ENCODE data around the gene OLFML2B.

Gene OLFML2B

DNA sequence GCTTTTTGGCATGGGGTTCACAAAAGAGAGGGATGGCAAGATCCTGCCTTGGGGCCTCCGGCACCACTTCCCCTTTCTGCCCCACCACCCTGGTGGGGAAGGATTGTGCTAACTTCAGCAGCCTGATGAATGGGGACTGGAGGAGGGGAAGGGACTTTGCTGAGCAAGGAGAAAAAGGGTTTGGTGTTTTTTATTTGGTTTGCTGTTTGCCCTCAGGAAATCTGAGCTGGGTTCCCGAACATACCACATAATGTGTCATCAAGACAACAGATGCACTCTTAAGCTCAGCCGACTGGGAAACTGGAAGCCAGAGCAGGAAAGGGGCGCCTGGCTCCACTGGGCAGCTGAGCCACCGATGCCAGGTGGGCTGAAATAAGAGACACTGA lies 19.8 kb downstream of the OLFML2B start:
- no peak for DNase-seq

DNA sequence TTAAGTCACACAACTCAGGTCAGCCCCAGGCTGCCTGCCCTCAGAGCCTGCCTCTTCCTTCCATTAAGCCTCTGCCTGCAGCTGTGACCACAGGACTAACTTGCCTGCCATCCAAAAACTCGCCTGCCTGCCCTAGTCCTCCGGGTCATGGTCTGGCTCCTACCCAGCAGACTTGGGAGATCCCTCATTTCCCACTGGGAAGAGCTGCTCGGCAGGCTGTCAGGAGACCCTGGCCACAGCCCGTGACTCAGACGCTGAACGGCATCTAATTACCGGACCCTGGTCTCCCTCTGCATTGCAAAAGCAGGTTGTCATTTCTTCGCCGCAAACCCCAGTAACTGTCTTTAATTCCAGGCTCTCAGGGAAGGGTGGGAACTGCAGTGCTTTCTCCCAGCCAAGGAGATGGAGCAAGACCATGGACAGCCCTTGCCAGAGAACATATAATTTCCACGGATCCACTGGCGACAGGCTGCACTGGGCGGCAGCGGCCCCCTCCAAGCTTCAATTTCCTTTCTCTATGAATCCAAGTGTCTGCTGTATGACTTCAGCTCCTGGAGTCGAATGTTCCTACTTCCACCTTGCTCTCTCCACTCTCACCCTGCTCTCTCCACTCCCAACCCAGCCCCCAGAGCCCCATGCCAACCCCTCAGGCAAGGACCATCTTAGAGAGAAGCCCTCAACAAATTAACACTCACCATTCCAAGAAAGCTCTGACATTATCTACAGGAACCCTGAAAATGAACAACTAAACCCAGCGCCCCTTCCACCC lies 20.4 kb downstream of the OLFML2B start:
- DNase-seq: no peak

DNA sequence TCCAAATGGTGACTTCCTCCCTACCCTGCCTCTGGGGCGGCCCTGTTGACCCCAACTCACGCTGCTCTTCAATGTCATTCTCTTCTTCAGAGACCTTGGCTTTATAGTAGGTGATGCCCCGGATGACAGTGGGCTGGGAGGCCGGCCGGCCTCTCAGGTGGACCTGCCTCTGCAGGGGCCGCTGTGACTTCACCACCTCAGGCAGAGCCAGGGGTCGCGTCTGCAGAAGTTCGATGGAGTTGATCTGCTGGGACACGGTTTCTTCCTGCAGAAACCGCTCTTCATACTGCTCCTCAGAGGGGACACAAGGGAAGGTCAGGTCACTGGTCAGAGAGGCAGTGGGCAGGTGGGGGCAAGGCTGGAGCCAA lies 23.6 kb downstream of the OLFML2B start:
- no peak for DNase-seq

DNA sequence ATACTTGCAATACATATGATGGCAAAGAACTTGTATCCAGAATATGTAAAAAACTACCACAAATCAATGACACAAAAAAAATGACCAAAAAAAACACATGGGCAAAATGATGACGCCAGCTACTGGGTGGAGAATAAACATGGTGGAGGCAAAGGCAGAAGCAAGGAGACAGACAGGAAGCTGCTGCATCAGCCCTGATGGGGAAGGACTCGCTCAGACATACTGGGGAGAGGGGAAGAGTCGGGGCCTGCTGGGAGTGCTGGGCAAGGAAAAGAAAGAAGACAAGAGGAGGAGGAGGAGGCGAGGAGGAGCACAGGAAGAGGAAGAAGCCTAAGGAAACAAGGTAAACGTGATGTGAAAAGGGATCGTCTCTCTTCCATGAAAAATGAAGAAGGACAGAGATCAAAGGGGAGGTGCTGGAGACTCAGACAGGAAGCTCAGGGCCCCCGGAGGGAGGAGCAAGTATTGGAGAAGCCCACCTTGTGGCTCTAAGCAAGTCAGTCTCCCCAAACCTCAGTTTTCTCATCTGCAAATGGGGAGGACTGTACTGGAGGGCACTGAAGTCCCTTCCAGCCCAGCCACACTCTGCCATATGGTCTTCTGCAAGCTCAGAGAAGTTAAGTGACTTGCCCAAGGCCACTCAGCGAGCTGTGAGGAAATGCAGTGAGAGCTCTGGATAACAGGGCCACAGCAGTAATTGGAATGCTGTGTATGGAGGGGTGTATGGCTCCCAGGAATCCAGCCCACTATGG lies 24.2 kb downstream of the OLFML2B start:
- no peak for DNase-seq

DNA sequence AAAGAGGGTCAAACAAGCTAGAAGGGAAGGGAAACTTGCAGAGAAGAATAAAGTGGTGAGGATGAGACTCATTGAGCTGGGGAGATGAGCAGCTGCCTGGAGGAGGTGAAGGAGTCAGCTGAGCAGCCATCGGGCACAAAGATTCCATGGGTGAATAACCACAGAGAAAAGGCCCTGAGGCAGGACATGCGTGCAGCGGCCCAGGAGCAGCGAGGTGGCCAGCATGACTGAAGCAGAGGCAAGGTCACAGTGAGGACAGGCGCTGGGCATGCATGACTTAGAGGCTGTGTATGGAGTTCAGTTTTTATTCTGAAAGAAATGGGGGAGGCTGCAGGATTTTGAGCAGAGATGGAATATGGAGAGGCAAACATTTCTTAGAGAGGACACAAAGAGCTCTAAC lies 24.9 kb downstream of the OLFML2B start:
- no peak for DNase-seq

DNA sequence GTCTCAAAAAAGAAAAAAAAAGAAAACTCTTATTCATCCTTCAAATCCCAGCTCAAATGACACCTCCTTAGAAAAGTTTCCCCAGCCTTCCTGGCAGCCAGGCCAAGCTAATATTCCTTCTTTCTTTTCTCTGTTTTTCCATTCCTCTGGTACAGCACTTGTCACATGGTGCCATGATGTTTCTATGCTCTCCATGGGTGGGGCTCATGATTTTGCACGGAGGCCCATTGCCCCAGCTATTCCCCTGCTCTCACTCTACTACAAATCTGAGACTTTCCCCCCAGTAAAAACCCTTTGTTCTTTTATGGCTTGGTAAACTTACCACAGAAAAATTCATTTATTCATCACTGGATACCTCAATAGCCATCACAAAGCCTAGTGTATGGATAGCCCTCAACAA lies 26.5 kb downstream of the OLFML2B start:
- no peak for DNase-seq

DNA sequence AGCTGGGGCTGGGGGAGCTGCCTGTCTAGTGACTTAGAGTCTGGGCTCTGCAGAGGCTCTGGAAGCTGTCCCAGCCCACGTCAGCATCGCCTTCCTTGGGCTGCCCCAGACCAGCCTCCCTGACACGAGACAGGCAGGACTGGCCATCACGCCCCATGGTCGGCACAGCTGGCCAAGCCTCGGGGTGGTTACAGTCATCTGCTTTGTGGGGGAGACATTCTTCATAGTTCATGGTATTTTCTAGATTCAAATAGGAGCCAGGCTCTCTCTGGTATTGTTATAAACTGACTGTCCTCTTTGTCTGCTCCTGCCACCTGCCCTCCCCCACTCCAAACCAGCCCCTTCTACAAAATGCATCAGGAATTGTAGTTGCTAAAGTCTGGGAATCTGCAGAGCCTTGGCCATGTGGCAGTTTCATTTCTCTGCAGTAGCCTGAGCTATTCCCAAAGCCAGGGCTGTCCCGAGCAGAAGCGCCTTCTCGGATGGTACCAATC lies 29.4 kb downstream of the OLFML2B start:
- no peak for DNase-seq

DNA sequence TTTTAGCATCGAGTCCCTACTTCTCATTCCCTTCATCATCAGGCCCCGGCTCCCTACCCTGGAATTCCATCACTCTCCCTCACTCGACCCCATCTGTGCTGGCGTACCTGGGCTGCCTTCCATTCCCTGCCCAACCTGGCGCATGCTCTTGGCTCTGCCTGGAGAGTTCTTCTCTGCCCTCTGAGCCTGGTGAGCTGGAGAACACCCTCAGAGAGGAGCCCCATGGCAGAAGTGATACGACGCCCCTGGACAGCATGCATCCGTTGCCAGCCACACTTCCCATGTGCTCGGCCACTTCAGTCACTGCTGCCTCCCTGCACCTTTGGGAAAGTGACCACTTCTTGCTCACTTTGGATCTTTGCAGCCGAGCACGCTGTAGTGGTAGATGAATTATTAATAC lies 30.1 kb downstream of the OLFML2B start:
- DNase-seq: no peak

DNA sequence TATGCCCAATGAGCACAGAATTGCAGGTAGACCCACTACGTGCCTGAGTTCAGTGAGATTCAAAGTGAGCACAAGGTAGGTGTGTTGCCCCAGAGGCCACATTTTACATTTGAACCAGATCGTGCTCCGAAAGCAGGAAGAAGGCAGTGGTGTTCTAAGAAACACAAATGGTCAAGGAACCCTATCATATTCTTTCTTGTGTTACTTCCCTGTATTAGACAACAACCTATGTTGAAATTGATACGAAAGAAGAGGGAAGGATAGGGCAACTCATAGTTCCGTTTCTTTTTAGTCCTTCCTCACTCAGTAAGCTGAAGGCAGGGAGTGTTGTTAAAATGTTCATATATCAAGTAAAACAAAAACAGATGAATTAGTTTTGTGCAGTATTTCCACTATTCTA lies 33.9 kb downstream of the OLFML2B start:
- no peak for DNase-seq

DNA sequence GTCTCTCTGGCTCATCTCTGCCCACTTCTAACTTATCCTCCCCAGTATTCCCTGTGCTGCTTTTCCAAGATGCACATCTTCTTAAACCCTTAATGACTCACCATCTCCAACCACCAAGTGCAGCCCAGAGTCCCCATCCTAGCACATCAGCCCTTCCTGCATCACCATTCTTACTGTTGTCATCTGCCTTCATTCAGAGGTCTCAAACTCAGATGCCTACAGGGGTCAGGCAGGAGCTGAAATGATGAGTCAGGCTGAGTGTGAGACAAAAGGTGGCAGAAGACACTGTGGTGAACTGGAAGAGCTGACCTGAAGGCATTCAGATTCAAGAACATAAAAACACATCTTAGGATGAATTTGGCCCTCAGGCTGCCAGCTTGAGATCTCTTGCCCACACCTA lies 34.6 kb downstream of the OLFML2B start:
- DNase-seq: no peak

- DNase-seq: no peak
Measured at GRCh38 chr1:161988413-161988812, 35.3 kb downstream of the OLFML2B start.

- no peak for DNase-seq
Measured at GRCh38 chr1:161987872-161988271, 35.8 kb downstream of the OLFML2B start.

- no peak for DNase-seq
Measured at GRCh38 chr1:161987303-161987702, 36.4 kb downstream of the OLFML2B start.

DNA sequence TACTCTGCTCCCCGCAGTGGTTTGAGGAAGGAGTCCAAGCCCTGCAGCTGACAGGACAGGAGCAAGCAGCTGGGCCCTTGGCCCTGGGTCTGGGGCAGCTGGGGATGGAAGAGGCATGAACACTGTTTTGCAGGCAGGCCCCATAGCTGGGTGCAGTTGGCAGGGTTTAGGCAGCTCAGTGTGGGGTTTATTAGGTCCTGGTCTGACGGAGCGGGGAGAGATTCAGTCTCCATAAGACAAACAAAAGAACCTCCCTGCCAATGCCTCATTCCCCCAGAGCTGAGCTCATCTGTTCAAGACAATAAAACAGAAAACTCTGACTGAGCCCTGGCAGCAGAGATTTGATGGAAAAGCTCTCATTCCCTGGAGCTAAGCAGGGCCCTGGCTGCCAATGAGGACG lies 37.3 kb downstream of the OLFML2B start:
- DNase-seq: no peak

DNA sequence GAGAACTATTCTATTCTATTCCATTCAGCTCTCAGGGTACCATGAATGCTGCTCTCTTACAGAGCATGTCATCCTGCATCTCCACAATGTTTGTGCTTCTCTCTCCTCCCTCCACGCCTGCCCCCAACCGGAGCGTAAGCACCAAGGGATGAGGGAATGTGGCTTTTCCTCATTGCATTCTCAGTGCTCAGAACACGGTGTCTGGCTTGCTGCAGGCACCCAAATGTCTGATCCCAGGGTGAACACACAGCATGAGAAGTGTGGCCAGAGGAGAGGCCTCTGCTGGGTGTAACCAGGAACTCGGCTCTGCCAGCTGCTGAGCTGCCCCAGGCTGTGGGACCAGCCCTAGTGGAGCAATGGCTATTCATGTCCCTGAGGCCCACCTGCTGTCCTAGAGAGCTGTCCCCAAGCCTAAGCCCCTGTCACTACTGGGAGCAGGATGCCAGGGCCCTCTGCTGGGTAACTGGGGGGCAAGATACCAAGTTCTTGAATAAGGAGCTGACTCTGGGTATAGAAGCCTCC lies 38.3 kb downstream of the OLFML2B start:
- DNase-seq: no peak

- no peak for DNase-seq
Measured at GRCh38 chr1:161983725-161984124, 39.9 kb downstream of the OLFML2B start.

GRCh38 chr1:161982917-161983316 lies 40.8 kb downstream of the OLFML2B start:
- no peak for DNase-seq

DNA sequence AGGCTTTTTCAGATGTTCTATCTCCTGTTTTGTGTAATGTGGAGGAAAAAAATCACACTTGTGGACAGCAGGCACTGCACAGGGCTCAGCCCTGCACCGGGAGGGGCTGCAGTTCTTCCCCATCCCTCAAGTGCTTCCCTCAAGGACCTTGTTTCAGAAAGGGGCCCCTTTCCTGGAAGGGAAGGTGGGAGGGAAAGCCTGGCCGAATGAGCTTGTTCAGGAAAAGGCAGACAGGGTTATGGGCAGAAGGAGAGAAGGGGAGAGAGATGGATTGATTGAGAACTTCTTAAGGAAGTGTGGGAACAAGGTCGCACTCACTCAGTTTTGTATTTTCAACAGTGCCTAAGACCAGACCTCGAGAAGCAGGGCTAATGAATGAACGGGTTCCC lies 41.2 kb downstream of the OLFML2B start:
- no peak for DNase-seq

- DNase-seq: no peak
Measured at GRCh38 chr1:161981735-161982506, 41.7 kb downstream of the OLFML2B start.

- DNase-seq: no peak
Measured at GRCh38 chr1:161981126-161981525, 42.5 kb downstream of the OLFML2B start.

GRCh38 chr1:161978011-161978790 lies 45.5 kb downstream of the OLFML2B start:
- no peak for DNase-seq

All from NCI-H1092 (cell line).